HepG2 (cell line): ENCODE measurements around the gene UBE2L6.

Experiments
- HDAC1 ChIP-seq: sonication (generic); formaldehyde crosslinking; IDR thresholded peaks from 2 replicates; pipeline ENCODE4 v1.5.1; 2020; ENCODE audit warnings: mild to moderate bottlenecking, missing genetic modification reagents
- POLR2AphosphoS5 ChIP-seq: IDR thresholded peaks from 2 replicates; pipeline ENCODE4 v1.6.1; 2012; ENCODE audit warnings: low read depth, low read length
- TF ChIP-seq, protein P1 (sequence below): sonication (generic); formaldehyde crosslinking; IDR thresholded peaks from 2 replicates; pipeline ENCODE4 v1.8.1; 2023; ENCODE audit warnings: missing genetic modification reagents, inconsistent platforms, borderline replicate concordance

DNA sequence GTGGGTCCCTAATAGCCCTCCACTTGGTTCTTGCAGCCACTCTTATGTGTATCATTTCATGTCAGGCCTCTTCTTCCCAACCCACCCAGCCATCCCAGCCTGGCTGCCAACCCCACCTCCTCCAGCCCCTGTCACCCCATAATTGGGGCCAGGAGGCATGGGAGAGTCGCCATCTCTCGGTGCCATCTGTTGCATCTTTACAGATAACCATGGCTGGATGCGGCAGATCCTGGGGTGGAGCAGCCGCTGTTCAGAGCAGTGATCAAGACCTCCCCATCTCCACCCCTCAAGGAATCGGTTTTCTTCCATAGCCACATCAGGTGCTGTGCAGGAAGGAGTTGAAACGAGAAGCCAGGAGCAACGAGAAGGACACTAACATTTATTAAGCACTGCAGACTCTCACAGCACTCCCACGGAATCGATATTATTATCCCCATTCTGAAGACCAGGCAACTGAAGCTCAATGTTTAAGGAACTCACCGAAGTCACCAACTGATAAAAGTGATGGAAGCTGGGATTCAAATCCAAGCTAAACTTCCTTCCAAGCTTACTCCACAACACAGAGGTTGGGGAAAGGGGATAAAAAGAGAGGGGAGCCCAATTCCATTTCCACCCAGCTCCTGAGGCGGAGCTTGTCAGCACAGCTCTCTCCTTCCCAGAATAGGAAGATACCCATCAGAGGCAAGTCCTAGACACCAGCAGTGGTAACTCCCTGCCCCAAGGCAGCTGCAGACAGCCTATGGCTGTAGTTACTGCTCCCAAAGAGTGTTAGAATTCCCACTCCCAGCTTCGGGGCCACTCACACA lies 54.6 kb downstream of the UBE2L6 start:
- TF ChIP-seq, protein P1, sequence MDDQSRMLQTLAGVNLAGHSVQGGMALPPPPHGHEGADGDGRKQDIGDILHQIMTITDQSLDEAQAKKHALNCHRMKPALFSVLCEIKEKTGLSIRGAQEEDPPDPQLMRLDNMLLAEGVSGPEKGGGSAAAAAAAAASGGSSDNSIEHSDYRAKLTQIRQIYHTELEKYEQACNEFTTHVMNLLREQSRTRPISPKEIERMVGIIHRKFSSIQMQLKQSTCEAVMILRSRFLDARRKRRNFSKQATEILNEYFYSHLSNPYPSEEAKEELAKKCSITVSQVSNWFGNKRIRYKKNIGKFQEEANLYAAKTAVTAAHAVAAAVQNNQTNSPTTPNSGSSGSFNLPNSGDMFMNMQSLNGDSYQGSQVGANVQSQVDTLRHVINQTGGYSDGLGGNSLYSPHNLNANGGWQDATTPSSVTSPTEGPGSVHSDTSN (CRISPR knock-in tag) = no peak
- TF ChIP-seq HDAC1 (no peak), POLR2AphosphoS5 (no peak)
